CD4-positive, CD25-positive, alpha-beta regulatory T cell (primary cell): ENCODE results near the gene SPRED3. TPM values are rescaled to one million over a fixed set of nuclear protein-coding genes. Genes with fewer than 3 reads are reported as not detected.

Source experiments
- ATAC-seq, 2 donors: fragments of 150-1000 bp; cut with Tn5 transposase; one replicate each; pipeline ENCODE4 v1.10.0; 2021; ENCODE audit warnings: low read depth in 2 of 2, moderate number of reproducible peaks in 2 of 2, moderate library complexity in 1 of 2
- DNase-seq, 3 donors: peaks; one replicate each; pipeline versions ENCODE4 v3.0.0 to v3.0.0-alpha.2; 2012 to 2022; ENCODE audit warnings: mixed read lengths in 1 of 3
- H3K27ac ChIP-seq: one replicate; pipeline ENCODE4 v1.7.0; 2013; ENCODE audit warnings: mild to moderate bottlenecking, low read length; ENCODE audit not compliant: insufficient read depth, poor library complexity, severe bottlenecking
- H3K27me3 ChIP-seq: one replicate; pipeline ENCODE4 v1.7.0; 2013; ENCODE audit warnings: low read length; ENCODE audit not compliant: control insufficient read depth, insufficient read depth
- H3K36me3 ChIP-seq: one replicate; pipeline ENCODE4 v1.7.0; 2013; ENCODE audit warnings: mild to moderate bottlenecking, low read length, moderate library complexity; ENCODE audit not compliant: control insufficient read depth, insufficient read depth
- H3K4me1 ChIP-seq: 2 replicates; pipeline ENCODE4 v1.7.0; 2013; ENCODE audit warnings: mild to moderate bottlenecking, low read length; ENCODE audit not compliant: insufficient read depth, control insufficient read depth, poor library complexity, severe bottlenecking
- H3K4me3 ChIP-seq: one replicate; pipeline ENCODE4 v1.7.0; 2013; ENCODE audit warnings: low read depth, mild to moderate bottlenecking, low read length, moderate library complexity
- H3K9me3 ChIP-seq, 2 experiments: 1 replicate in 1 of 2; 2 replicates in 1 of 2; pipeline ENCODE4 v1.7.0; 2013; ENCODE audit warnings: low read length in 2 of 2, mild to moderate bottlenecking in 1 of 2, moderate library complexity in 1 of 2; ENCODE audit not compliant: control insufficient read depth in 2 of 2
- H3K27ac Mint-ChIP-seq, 3 donors: one replicate each; pipeline ENCODE4 v1.8.0; 2020 to 2022; ENCODE audit warnings: mild to moderate bottlenecking in 3 of 3, mixed read lengths in 3 of 3, moderate library complexity in 2 of 3
- H3K27me3 Mint-ChIP-seq: one replicate; pipeline ENCODE4 v1.8.0; 2022; ENCODE audit warnings: mild to moderate bottlenecking, mixed read lengths
- H3K36me3 Mint-ChIP-seq: one replicate; pipeline ENCODE4 v1.8.0; 2020; ENCODE audit warnings: mixed read lengths
- H3K4me1 Mint-ChIP-seq, 4 donors: one replicate each; pipeline ENCODE4 v1.8.0; 2020 to 2022; ENCODE audit warnings: mixed read lengths in 4 of 4, mild to moderate bottlenecking in 1 of 4
- H3K4me3 Mint-ChIP-seq, 4 donors: one replicate each; pipeline ENCODE4 v1.8.0; 2020 to 2022; ENCODE audit warnings: mild to moderate bottlenecking in 4 of 4, mixed read lengths in 4 of 4, moderate library complexity in 3 of 4
- H3K9me3 Mint-ChIP-seq, 7 donors: one replicate each; pipeline ENCODE4 v1.8.0; 2020 to 2022; ENCODE audit warnings: mixed read lengths in 7 of 7, mild to moderate bottlenecking in 3 of 7, moderate library complexity in 2 of 7
- polyA plus RNA-seq, 4 donors: library from polyadenylated mRNA; unstranded; fragments of 300-500 nt; fragmentation: Illumina TruSeq; gene quantifications; one replicate each; pipeline ENCODE4 v1.2.3, GENCODE V29; 2021
- total RNA-seq: library from RNA; stranded (reverse); gene quantifications from one replicate; pipeline ENCODE4 v1.2.3, GENCODE V29; 2022

Gene SPRED3
- total and polyA plus RNA-seq, 5 donors from 2014 or later = 0.06 to 1.3 (median 0.10) TPM; not detected in 1

DNA sequence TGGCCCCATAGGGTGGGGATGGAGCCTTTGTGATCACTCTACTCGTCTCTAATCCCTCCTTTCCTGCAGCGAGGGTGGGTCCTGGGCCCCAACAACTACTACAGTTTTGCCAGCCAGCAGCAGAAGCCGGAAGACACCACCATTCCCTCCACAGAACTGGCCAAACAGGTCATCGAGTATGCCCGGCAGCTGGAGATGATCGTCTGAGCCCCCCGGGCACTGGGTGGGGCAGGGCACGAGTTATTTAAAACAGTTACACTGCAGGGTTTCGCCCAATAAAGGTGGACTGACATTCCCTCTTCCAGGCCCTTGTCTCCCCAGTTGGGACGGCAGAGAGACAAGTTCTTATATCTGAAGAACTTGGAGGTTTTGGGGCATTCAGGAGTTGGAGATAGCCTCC lies 5.3 kb upstream of the SPRED3 start:
- H3K27ac ChIP-seq = no peak overlapping the region
- Mint-ChIP-seq H3K27ac (peak overlapping the region in 1 of 3 donors; percentile 84), H3K36me3 (peaks cover 49% of the 10 kb centered on the region), H3K9me3 (peaks cover 0 to 2% (median 0%) of the 10 kb centered on the region in 7 donors), H3K27me3 (peaks cover 19% of the 10 kb centered on the region), H3K4me3 (peak overlapping the region in 1 of 4 donors; percentile 86), H3K4me1 (peaks cover 0 to 22% (median 6%) of the 10 kb centered on the region in 4 donors)
- no peak for DNase-seq
- ATAC-seq = no peak
- peaks cover 2% of the 10 kb centered on the region for H3K27me3 ChIP-seq
- peaks cover 52% of the 10 kb centered on the region for H3K36me3 ChIP-seq
- H3K4me1 ChIP-seq = peaks cover 27% of the 10 kb centered on the region
- no peak overlapping the region for H3K4me3 ChIP-seq
- H3K9me3 ChIP-seq = no peaks in the 10 kb centered on the region

DNA sequence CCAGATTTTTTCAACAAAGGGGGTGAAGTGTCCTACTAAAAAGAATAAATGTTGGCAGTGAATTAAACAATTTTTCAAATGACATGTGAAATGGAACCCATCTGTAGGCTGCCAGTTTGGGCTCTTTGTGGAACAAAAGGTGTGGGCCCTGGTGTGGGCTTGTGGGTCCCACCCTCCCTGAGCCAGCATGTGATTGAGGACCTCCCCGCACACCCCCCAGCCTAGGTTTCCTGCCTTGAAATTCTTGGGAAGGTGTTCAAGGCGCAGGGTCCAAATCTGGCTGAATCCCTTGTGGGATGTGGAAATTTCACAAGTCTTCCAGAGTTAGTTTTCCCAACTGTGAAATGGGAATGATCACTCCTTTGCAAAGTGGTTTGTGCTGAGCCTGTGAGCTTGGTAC lies 4.8 kb upstream of the SPRED3 start:
- ATAC-seq = no peak
- H3K4me1 Mint-ChIP-seq = peaks cover 0 to 24% (median 7%) of the 10 kb centered on the region in 4 donors
- no peak for DNase-seq
- H3K36me3 Mint-ChIP-seq = peaks cover 49% of the 10 kb centered on the region
- peaks cover 21% of the 10 kb centered on the region for H3K27me3 Mint-ChIP-seq
- Histone ChIP-seq H3K4me1 (peaks cover 32% of the 10 kb centered on the region), H3K27me3 (peaks cover 2% of the 10 kb centered on the region), H3K27ac (no peak overlapping the region), H3K9me3 (no peaks in the 10 kb centered on the region), H3K36me3 (peaks cover 52% of the 10 kb centered on the region), H3K4me3 (no peak overlapping the region)
- peak overlapping the region in 1 of 4 donors; percentile 86 for H3K4me3 Mint-ChIP-seq
- peaks cover 0 to 2% (median 0%) of the 10 kb centered on the region in 7 donors for H3K9me3 Mint-ChIP-seq
- H3K27ac Mint-ChIP-seq = no peak overlapping the region

DNA sequence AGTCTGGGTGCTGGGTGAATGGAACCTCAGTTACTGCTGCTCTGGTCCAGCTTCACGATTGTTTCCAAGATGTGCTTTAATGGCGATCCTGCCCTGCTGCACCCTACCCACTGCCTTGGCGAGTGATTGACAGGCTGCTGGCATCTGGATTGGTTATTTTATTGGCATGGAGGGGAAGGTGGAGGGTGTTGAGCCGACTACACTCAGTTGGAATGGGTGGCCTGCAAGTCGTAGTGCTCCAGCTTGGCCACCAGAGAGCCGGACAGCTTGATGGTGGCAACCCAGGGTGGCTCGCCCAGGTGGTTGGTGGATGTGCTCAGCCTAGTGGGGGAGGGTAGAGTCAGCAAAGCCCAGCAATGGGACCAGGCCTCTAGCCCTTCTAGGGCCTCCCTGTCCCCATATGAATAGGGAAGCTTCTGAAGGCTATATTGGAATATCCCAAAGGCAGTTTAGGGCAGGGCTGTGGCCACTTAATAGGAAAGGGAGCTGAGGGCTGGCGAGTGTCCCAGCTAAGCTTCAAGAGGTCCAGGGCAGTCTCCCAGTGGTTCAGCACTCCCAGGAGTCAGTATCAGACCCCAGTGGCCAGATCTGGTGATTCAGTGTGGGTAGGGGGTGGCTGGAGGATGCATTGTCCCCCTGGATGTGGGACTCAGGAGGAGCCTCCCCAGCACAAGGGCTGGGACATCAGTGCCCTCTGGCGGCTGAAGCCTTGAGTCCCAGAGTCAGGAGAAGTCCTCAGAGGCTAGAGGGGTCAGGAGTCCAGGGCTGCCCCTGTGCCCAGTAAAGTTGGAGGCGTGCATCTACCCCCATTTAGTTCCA lies 4.1 kb upstream of the SPRED3 start:
- Mint-ChIP-seq H3K27me3 (peaks cover 24% of the 10 kb centered on the region), H3K36me3 (peaks cover 43% of the 10 kb centered on the region), H3K27ac (no peak overlapping the region), H3K9me3 (peaks cover 0 to 2% (median 0%) of the 10 kb centered on the region in 7 donors), H3K4me3 (peak overlapping the region in 2 of 4 donors; percentile 43 to 49), H3K4me1 (peaks cover 0 to 25% (median 7%) of the 10 kb centered on the region in 4 donors)
- no peak for ATAC-seq
- H3K36me3 ChIP-seq = peaks cover 46% of the 10 kb centered on the region
- H3K27ac ChIP-seq = no peak overlapping the region
- H3K27me3 ChIP-seq = peaks cover 2% of the 10 kb centered on the region
- H3K9me3 ChIP-seq = no peaks in the 10 kb centered on the region
- DNase-seq = no peak
- no peak overlapping the region for H3K4me3 ChIP-seq
- peaks cover 39% of the 10 kb centered on the region for H3K4me1 ChIP-seq

DNA sequence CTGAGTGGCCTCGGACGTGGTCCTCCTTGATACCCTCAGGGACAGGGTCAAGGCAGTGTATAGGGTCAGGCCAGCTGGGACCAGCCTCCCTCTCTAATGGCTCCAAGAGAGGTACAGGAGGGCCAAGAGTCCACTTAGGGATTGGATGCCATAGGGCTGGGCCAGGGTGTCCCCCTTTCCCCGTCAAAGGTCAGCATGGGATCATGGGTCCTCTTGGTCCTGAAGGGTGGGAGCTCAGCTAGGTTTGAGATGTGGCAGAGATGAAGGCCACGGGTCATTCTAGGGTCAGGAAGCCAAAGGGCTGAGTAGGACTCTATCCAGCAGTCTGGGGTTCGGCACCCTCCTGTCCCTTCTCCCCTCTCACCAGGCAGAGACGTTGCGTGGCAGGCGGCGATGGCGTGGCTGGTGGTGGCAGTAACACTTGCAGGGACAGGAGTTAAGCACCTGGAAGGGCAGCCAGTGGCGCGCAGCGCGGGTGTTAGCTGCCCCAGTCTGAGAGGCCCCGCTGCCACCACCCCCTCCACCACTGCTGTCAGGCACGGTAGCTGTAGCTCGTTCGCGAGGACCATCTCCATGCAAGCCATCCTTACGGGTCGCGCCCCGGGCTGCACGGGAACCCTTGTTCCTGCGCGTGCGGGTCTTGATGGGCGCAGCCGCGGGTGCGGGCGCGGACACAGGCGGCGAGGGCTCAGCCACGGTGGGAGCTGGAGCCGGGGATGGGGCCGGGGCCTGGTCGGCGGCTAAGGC lies 3.3 kb upstream of the SPRED3 start:
- Mint-ChIP-seq H3K27me3 (peaks cover 29% of the 10 kb centered on the region), H3K9me3 (peaks cover 0 to 2% (median 0%) of the 10 kb centered on the region in 7 donors), H3K36me3 (peaks cover 39% of the 10 kb centered on the region), H3K4me1 (peaks cover 0 to 27% (median 7%) of the 10 kb centered on the region in 4 donors), H3K27ac (no peak overlapping the region), H3K4me3 (peak overlapping the region in 1 of 4 donors; percentile 49)
- Histone ChIP-seq H3K4me3 (no peak overlapping the region), H3K9me3 (no peaks in the 10 kb centered on the region), H3K27ac (no peak overlapping the region), H3K4me1 (peaks cover 39% of the 10 kb centered on the region), H3K36me3 (peaks cover 41% of the 10 kb centered on the region), H3K27me3 (peaks cover 4% of the 10 kb centered on the region)
- DNase-seq (no peak), ATAC-seq (no peak)

DNA sequence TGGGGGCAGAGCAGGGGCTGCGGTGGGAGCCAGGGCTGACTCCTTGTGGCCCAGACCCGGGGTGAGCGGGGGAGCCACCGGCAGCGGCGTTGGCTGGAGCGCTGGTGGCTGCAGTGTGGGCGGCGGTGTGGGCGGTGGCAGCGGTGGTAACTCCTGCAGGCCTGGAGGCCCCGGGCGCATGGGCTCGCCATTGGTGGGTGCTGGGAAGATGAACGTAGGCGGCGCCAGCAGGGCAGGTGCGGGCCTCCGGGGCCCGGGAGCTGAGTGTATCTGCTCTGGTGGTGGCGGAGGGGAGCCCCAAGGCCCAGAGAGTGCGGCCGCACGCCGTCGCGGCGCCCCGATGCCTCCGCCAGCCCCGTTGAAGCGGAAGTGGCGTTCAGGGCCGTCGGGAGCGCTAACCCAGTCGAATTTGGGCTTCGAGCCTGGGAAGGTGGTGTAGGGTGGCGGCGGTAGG lies 2.7 kb upstream of the SPRED3 start:
- Histone ChIP-seq H3K27me3 (peaks cover 4% of the 10 kb centered on the region), H3K36me3 (peaks cover 35% of the 10 kb centered on the region), H3K9me3 (no peaks in the 10 kb centered on the region), H3K4me1 (peaks cover 39% of the 10 kb centered on the region), H3K4me3 (no peak overlapping the region), H3K27ac (no peak overlapping the region)
- Mint-ChIP-seq H3K4me3 (peak overlapping the region in 1 of 4 donors; percentile 43), H3K4me1 (peaks cover 0 to 27% (median 7%) of the 10 kb centered on the region in 4 donors), H3K27ac (no peak overlapping the region), H3K27me3 (peaks cover 30% of the 10 kb centered on the region), H3K9me3 (peaks cover 0 to 2% (median 0%) of the 10 kb centered on the region in 7 donors), H3K36me3 (peaks cover 36% of the 10 kb centered on the region)
- ATAC-seq (no peak), DNase-seq (no peak)

DNA sequence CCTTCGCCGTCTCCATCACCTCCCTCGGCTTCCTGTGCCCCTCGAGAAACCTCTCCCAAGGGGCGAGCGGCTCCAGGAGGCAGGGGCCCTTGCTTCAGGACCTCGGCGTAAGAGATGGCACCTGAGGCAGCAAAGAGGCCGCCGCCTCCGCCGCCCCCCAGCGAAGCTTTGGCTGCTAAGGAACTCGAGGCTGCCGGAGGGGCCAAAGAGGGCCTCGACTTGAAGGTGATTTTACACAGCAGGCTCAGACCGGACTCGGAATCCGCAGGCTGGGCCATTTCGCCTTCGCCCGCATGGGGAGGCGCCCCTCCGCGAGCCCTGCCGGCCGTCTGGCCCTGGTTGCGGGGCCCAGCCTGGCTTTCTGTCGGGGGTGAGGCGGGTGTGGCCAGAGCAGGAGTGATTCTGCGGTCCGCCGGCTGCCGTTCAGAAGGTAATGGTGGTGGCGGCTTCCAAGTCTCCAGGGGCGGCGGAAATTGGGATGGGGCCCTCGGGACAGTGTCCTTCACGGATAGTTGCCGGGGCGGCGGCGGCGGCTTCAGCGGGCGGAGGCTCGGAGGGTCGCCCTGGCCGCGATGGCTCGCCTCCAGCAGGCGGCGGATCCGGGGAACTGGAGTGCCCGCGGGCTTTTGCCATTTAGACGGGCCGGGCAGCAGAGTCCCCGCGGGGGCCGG lies 2.1 kb upstream of the SPRED3 start:
- H3K36me3 Mint-ChIP-seq = peaks cover 32% of the 10 kb centered on the region
- DNase-seq = no peak

DNA sequence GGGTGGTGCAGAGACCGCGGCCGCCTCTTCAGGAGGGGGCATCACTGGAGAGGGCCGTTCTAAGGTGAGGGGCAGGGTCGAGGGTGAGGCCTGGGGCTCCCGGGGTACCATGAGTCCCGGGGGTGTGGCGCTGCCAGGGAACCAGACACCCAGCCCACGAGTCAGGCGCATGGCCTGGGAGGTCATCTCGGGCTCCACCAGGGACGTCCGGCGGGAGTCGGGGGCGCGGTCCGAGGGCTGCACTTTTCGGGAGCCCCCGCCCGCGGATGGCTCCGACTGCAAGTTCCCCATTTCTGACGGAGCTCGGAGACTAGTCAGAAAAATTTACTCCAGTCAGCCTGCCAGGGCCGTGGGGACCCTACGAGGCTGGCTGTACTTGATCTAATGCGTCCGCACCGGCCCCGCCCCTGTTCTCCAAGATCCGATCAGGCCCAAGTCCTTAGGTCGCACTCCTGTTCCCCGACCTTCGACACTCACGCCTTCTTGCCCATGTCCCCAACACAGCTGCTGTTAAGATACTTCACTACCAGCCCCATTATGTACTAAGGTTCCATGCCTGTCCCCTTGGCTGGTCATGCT lies 1.4 kb upstream of the SPRED3 start:
- no peak for DNase-seq
- Histone ChIP-seq H3K27ac (no peak overlapping the region), H3K9me3 (no peaks in the 10 kb centered on the region), H3K4me3 (peak overlapping the region; percentile 69), H3K27me3 (peaks cover 4% of the 10 kb centered on the region), H3K4me1 (peaks cover 39% of the 10 kb centered on the region), H3K36me3 (peaks cover 23% of the 10 kb centered on the region)
- H3K9me3 Mint-ChIP-seq = peaks cover 0 to 2% (median 0%) of the 10 kb centered on the region in 7 donors
- peak overlapping the region; percentile 68 to 94 (median 84) for H3K27ac Mint-ChIP-seq
- peak overlapping the region; percentile 89 to 94 (median 92) for H3K4me3 Mint-ChIP-seq
- H3K4me1 Mint-ChIP-seq = peaks cover 0 to 25% (median 7%) of the 10 kb centered on the region in 4 donors
- peaks cover 27% of the 10 kb centered on the region for H3K36me3 Mint-ChIP-seq
- H3K27me3 Mint-ChIP-seq = peaks cover 39% of the 10 kb centered on the region
- peak in 1 of 2 donors; percentile 16 for ATAC-seq

More for the DNA sequence above, 2.1 kb upstream of the SPRED3 start:
- H3K4me1 ChIP-seq = peaks cover 39% of the 10 kb centered on the region
- no peak overlapping the region for H3K27ac ChIP-seq
- H3K36me3 ChIP-seq = peaks cover 29% of the 10 kb centered on the region
- Mint-ChIP-seq H3K9me3 (peaks cover 0 to 2% (median 0%) of the 10 kb centered on the region in 7 donors), H3K4me1 (peaks cover 0 to 27% (median 7%) of the 10 kb centered on the region in 4 donors), H3K27me3 (peaks cover 36% of the 10 kb centered on the region), H3K27ac (no peak overlapping the region), H3K4me3 (no peak overlapping the region)
- H3K4me3 ChIP-seq = no peak overlapping the region
- no peak for ATAC-seq
- H3K9me3 ChIP-seq = no peaks in the 10 kb centered on the region
- H3K27me3 ChIP-seq = peaks cover 4% of the 10 kb centered on the region
